22Rv1 (cell line): ENCODE measurements around the gene ADAM12.
"Not testable (repeated sequence)": the region's sequence is repeated elsewhere in the genome, so short reads cannot be mapped to it uniquely, and the experiment has no call there.

Experiments used
- H3K27ac ChIP-seq: fragments of 450-650 bp; 2 replicates; pipeline ENCODE4 v1.5.1; 2017
- ZFX ChIP-seq: fragments of 450-650 bp; IDR thresholded peaks from 2 replicates; pipeline ENCODE4 v1.6.1; 2017; ENCODE audit warnings: antibody characterized with exemption, borderline replicate concordance
- TF ChIP-seq, protein P1 (sequence below): fragments of 450-650 bp; IDR thresholded peaks from 2 replicates; pipeline ENCODE4 v1.5.1; 2017; ENCODE audit warnings: mild to moderate bottlenecking

The ADAM12 gene

DNA sequence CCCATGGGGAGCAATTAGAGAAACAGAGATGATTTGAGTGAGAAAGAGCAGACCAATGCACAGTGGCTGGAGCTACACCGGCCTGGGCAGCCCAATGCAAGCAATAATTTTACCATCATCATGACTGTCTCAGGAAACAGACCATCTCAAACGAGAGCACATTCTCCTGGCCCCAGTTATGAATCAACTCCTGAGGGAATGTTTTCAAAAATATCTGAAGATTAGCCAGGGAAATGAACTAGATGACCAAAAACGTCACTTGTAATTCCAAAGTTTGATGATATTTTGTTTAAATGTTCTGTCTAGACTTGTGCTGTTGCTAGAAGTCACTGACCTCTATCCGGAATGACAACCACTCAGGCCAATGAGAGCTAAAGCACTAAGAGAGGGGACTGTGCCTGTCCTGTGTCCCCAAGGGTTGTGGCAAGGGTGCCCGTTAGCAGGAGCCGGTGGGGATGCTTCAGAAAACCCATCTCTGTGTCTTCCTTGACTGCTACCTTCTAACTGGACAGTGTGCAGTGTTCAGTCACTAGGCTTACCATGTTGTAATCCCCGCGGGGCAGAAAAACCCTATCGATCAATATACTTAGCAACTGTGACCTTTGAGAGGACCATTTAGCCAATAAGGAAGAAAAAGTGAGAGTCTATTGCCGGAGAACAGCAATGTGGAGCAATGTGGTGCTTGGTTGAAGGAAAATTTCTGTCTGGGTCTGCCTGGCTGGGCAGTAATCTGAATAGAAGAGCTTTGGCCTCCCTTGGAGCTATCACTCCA, 202.4 kb downstream of the ADAM12 start:
- no peak overlapping the region for H3K27ac ChIP-seq
- TF ChIP-seq ZFX = no peak
- TF ChIP-seq, protein P1, sequence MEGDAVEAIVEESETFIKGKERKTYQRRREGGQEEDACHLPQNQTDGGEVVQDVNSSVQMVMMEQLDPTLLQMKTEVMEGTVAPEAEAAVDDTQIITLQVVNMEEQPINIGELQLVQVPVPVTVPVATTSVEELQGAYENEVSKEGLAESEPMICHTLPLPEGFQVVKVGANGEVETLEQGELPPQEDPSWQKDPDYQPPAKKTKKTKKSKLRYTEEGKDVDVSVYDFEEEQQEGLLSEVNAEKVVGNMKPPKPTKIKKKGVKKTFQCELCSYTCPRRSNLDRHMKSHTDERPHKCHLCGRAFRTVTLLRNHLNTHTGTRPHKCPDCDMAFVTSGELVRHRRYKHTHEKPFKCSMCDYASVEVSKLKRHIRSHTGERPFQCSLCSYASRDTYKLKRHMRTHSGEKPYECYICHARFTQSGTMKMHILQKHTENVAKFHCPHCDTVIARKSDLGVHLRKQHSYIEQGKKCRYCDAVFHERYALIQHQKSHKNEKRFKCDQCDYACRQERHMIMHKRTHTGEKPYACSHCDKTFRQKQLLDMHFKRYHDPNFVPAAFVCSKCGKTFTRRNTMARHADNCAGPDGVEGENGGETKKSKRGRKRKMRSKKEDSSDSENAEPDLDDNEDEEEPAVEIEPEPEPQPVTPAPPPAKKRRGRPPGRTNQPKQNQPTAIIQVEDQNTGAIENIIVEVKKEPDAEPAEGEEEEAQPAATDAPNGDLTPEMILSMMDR = no peak

DNA sequence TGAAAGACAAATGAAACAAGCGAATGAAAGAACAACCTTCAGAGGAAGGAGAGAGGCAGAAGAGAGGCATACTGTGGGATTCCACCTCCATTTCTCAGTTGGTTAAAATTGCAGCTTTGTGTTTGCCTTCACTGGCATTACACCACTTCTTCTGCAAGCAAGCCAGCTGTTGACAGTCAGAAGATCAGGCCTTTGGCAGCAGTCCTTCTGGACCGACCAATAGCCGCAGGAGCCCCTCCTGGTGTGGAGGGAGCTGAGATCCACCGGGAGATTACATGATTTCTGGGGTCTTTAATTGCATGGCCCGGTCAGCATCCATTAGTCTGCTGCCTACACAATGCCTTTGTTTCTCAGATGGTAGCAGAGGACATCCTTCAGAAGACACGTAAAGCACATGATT, 206.7 kb downstream of the ADAM12 start:
- no peak overlapping the region for H3K27ac ChIP-seq
- TF ChIP-seq, protein P1 = no peak
- TF ChIP-seq ZFX = no peak

DNA sequence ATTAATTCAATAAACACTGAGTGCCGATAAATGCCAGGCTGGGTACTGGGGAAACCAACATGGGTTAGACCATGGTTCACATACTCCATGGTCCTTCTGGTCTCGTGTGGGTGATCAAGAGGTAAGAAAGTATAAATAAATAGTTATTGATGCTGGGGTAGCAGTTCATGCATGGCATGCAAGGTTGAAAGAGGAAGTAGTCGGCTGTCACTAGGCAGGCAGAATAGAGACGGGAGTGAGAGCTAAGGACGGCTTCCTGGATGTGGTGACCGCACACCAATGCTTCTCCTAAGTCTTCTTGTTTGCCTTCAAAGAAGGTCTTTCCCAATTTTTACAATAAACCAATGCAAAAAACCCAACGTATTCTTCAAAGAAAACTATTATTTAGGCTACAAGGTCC, 208.6 kb downstream of the ADAM12 start:
- no peak overlapping the region for H3K27ac ChIP-seq
- no peak for TF ChIP-seq ZFX
- TF ChIP-seq, protein P1 = no peak

DNA sequence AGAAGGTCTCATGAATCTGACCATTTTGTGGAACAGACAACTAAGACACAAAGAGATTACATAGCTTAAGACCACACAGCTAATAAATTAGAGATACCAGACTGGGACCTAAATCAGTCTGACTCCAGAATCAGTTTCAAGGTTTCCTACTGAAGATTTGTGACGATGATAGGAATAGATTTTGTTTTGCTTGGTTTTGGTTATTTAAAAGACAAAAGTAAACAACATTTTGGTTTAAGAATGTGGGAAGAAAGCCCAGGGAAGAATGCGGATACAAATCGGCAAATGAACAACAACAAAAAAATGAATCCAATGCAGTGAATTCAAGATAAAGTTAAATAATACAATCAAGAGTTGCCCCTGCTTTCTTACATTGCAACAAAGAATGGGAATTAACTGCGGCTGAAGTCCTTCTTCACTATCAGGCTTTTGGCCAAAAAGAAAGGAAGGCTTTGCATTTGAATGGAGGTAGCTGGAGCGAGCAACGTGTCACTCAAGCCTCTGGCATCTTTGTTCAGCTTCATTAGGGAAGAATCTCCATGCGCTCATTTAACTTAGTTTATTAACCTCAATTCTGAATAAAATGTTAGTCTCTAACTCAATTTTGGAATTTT, 210.8 kb downstream of the ADAM12 start:
- no peak for TF ChIP-seq ZFX
- TF ChIP-seq, protein P1 = no peak
- no peak overlapping the region for H3K27ac ChIP-seq

DNA sequence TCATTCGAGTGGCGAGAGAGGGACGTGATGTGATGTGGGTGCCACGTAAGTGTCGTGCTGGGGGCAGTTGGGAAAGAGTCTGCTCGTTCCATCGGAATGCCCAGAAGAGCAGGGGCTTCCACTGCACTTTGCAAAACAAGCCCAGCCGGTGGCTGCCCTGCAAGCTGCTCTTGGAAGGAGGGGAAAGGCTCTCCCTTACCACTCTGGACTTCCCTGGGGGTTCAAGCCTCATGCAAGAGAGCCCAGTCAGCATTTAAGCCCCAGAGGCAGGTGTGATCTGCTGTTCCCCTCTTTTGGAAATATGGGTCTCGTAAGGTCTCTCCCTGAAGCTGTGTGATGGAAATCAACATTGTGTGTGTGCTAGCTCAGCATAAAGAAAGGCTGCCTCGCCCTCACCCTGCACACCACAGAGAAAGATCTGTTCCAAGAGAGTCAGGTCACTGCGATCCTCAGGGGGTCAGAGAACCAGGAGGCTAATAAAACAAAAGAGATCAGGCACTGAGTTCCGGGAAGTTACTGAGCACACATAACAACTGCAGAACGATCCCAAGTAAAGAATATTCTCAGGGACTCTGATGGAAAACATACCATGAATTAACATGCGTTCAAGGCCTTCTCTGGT, 212.5 kb downstream of the ADAM12 start:
- H3K27ac ChIP-seq = no peak overlapping the region
- TF ChIP-seq ZFX = no peak
- TF ChIP-seq, protein P1 = no peak

DNA sequence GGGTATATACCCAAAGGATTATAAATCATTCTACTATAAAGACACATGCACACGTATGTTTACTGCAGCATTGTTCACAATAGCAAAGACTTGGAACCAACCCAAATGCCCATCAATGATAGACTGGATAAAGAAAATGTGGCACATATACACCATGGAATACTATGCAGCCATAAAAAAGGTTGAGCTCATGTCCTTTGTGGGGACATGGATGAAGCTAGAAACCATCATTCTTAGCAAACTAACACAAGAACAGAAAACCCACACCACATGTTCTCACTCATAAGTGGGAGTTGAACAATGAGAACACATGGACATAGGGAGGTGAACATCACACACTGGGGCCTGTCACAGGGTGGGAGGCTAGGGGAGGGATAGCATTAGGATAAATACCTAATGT, 215.5 kb downstream of the ADAM12 start:
- not testable (repeated sequence) for H3K27ac ChIP-seq

DNA sequence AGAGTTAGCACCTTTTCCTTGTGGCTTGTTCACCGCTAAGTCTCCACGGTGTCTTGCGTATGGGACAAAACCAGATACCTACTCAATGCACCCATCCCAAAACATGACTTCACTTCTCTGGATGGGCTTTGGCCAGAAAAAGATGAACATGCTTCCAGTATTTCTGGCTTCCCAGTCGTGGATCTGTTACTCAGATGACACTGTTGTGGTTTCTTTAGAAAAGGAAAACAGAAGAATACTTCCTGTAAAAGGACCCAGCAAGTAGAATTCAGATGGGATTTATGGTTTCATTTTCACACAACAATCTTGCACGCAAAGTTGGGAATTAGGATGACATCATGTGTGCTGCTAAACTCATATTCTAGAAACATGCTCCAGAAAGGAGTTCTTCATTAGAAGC, 216.7 kb downstream of the ADAM12 start:
- TF ChIP-seq, protein P1 = no peak
- no peak for TF ChIP-seq ZFX
- no peak overlapping the region for H3K27ac ChIP-seq
